PC-3 (cell line): Measurements from ENCODE around the gene ARHGAP18. TPM values are rescaled to one million over a fixed set of nuclear protein-coding genes. Genes with fewer than 3 reads are reported as not detected.

Source experiments
- ATAC-seq: fragments of 200-7000 bp; cut with Tn5 transposase; 2 replicates; pipeline ENCODE4 v1.9.1; 2020; ENCODE audit warnings: mild to moderate bottlenecking, moderate library complexity
- BruUV-seq: library from RNA; stranded (reverse); fragments of 400-500 nt; replicated peaks from 2 replicates; lab custom pipeline; 2021; lab: Mats Ljungman, UMichigan
- CTCF ChIA-PET: fragments of 300-600 bp; sonication (Branson Sonifier 250); formaldehyde crosslinking; loops from one replicate; lab custom pipeline; 2022; ENCODE audit warnings: antibody characterized with exemption; lab: Charles Lee
- POLR2A ChIA-PET: fragments of 300-600 bp; sonication (Branson Sonifier 250); formaldehyde crosslinking; loops from one replicate; lab custom pipeline; 2022; ENCODE audit warnings: antibody characterized with exemption; ENCODE audit not compliant: unreplicated experiment; lab: Charles Lee
- DNase-seq: peaks from one replicate; pipeline ENCODE4 v3.0.0-alpha.2; 2015
- H2AFZ ChIP-seq: fragments of 300-600 bp; sonication (generic); 2 replicates; pipeline ENCODE4 v1.6.0; 2016; ENCODE audit warnings: antibody characterized with exemption, low read length
- H3F3A ChIP-seq: fragments of 300-600 bp; sonication (generic); one replicate; pipeline ENCODE4 v1.6.0; 2017; ENCODE audit warnings: antibody characterized with exemption, low read length, control low read depth, mild to moderate bottlenecking; ENCODE audit not compliant: unreplicated experiment
- H3K27ac ChIP-seq: fragments of 300-600 bp; sonication (generic); 2 replicates; pipeline ENCODE4 v1.5.1; 2016; ENCODE audit warnings: mild to moderate bottlenecking, low read length
- H3K27me3 ChIP-seq: fragments of 300-600 bp; sonication (generic); 2 replicates; pipeline ENCODE4 v1.6.1; 2016; ENCODE audit warnings: low read length, mixed read lengths
- H3K36me3 ChIP-seq: fragments of 300-600 bp; sonication (generic); 2 replicates; pipeline ENCODE4 v1.6.1; 2016; ENCODE audit warnings: low read depth, mixed run types, low read length, mixed read lengths
- H3K4me1 ChIP-seq: fragments of 300-600 bp; sonication (generic); 2 replicates; pipeline ENCODE4 v1.5.1; 2016; ENCODE audit warnings: low read length; ENCODE audit not compliant: insufficient read depth
- H3K4me2 ChIP-seq: fragments of 300-600 bp; sonication (generic); 2 replicates; pipeline ENCODE4 v1.6.0; 2016; ENCODE audit warnings: low read length
- H3K4me3 ChIP-seq: fragments of 300-600 bp; sonication (generic); 2 replicates; pipeline ENCODE4 v1.5.1; 2016; ENCODE audit warnings: mild to moderate bottlenecking, low read length, mixed read lengths
- H3K79me2 ChIP-seq: fragments of 300-600 bp; sonication (generic); 2 replicates; pipeline ENCODE4 v1.6.1; 2017; ENCODE audit warnings: low read length, mixed read lengths
- H3K9ac ChIP-seq: fragments of 300-600 bp; sonication (generic); 2 replicates; pipeline ENCODE4 v1.6.0; 2016; ENCODE audit warnings: mild to moderate bottlenecking, low read length
- H3K9me2 ChIP-seq: fragments of 300-600 bp; sonication (generic); replicated peaks from 2 replicates; pipeline ENCODE4 v1.6.1; 2016; ENCODE audit warnings: mixed run types, low read length, mixed read lengths
- H3K9me3 ChIP-seq: fragments of 300-600 bp; sonication (generic); 2 replicates; pipeline ENCODE4 v1.6.1; 2016; ENCODE audit warnings: low read length, mixed read lengths
- H4K20me1 ChIP-seq: fragments of 300-600 bp; sonication (generic); 2 replicates; pipeline ENCODE4 v1.6.1; 2016; ENCODE audit warnings: low read length, mixed read lengths
- EZH2 ChIP-seq: fragments of 300-600 bp; sonication (generic); IDR thresholded peaks from one replicate; pipeline ENCODE4 v1.6.1; 2017; ENCODE audit warnings: antibody characterized with exemption, mild to moderate bottlenecking, low read length; ENCODE audit not compliant: unreplicated experiment
- EZH2phosphoT487 ChIP-seq: fragments of 300-600 bp; sonication (generic); IDR thresholded peaks from 2 replicates; pipeline ENCODE4 v1.6.1; 2018; ENCODE audit warnings: mild to moderate bottlenecking, antibody characterized with exemption, low read length, borderline replicate concordance
- intact Hi-C: fragments of 100-400 bp; cut with micrococcal nuclease; formaldehyde crosslinking; loops from 2 replicates; pipeline ENCODE4 v1.9.0; 2023
- total RNA-seq: library from RNA; depleted of rRNA; stranded (reverse); fragments of >200 nt; gene quantifications from 2 replicates; pipeline ENCODE4 v1.2.3, GENCODE V29; 2014
- TF ChIP-seq, protein P1 (sequence below): fragments of 300-600 bp; sonication (generic); conservative IDR thresholded peaks from 2 replicates; pipeline ENCODE4 v1.5.1; 2017; ENCODE audit warnings: antibody characterized with exemption, low read depth, mild to moderate bottlenecking, low read length

The ARHGAP18 gene
- total RNA-seq, 1 experiment from 2014 or later, result 5.9 TPM

DNA sequence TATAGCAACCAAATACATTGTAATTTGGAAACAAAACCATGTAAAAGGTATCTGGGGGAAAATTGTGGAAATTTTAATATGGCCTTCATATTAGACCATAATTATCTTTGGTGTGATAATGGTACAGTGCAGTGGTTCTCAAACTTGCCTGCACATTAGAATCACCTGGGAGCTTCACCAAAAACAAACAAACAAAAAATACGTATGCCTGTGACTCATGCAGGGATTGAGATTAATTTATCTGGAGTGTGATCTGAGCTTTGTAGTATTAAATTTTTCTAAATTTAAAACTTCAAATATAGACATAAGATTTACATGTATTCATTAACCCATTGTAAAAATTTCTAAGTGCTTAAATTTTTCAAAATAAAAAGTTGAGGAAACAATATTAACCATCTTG is 31.5 kb downstream of the ARHGAP18 start:
- TF ChIP-seq EZH2, result no peak
- no peak for TF ChIP-seq EZH2phosphoT487
- TF ChIP-seq, protein P1, sequence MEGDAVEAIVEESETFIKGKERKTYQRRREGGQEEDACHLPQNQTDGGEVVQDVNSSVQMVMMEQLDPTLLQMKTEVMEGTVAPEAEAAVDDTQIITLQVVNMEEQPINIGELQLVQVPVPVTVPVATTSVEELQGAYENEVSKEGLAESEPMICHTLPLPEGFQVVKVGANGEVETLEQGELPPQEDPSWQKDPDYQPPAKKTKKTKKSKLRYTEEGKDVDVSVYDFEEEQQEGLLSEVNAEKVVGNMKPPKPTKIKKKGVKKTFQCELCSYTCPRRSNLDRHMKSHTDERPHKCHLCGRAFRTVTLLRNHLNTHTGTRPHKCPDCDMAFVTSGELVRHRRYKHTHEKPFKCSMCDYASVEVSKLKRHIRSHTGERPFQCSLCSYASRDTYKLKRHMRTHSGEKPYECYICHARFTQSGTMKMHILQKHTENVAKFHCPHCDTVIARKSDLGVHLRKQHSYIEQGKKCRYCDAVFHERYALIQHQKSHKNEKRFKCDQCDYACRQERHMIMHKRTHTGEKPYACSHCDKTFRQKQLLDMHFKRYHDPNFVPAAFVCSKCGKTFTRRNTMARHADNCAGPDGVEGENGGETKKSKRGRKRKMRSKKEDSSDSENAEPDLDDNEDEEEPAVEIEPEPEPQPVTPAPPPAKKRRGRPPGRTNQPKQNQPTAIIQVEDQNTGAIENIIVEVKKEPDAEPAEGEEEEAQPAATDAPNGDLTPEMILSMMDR, result no peak
- Histone ChIP-seq H3F3A (no peaks in the 10 kb centered on the region), H3K4me1 (peaks cover 40% of the 10 kb centered on the region), H2AFZ (no peak overlapping the region), H4K20me1 (no peaks in the 10 kb centered on the region), H3K9me2 (no peaks in the 10 kb centered on the region), H3K4me2 (peak overlapping the region; percentile 41), H3K4me3 (no peak overlapping the region), H3K27me3 (no peaks in the 10 kb centered on the region), H3K9me3 (no peaks in the 10 kb centered on the region), H3K27ac (peak overlapping the region; percentile 40), H3K79me2 (peaks cover 7% of the 10 kb centered on the region; the same call in 1 of the 2 replicates), H3K9ac (no peak overlapping the region), H3K36me3 (no peaks in the 10 kb centered on the region)
- DNase-seq (peak; percentile 43), ATAC-seq (peak; percentile 49; the same call in 1 of the 2 replicates)
- POLR2A ChIA-PET, result no interaction called here
- intact Hi-C loops, result loop anchor here (10.0 kb wide), 1 partner anchor 184 kb away; no protein-coding TSS in a partner anchor
- CTCF ChIA-PET, result no interaction called here
- BruUV-seq, result no TSS peak

DNA sequence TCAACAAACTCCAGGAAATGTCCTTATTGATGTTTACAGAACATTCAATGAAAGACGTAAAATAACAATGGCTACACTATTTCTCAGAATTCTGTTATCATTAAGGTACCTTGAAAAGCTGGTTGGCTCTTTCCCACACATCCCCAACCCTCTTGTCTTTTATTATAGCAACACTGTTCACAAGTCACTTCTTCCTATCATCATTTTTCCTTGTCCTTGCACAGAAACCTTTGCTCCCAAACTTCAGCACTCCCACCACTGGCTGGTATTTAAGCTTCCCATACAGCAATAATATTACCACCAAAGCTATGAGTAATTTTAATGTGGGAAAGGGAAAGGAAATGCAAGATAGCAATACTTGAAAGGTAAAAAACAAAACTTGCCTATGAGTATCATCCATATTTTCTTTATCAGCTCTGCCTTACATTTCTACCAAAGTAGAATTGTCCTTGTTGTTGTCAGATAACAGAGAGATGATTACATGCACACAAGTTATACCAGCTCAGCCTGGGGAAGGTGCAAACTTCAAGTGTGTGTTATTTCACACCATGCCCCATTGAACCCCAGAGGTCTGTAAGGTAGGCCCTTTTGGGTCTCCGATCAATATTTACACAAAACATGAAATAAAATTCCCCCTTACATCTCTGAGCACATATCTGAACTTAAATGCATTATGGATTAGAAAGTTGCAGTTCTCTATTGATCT is 32.2 kb downstream of the ARHGAP18 start:
- CTCF ChIA-PET, result no interaction called here
- POLR2A ChIA-PET, result no interaction called here
- peak overlapping the region; percentile 41 for H3K4me2 ChIP-seq
- H3K27ac ChIP-seq, result peak overlapping the region; percentile 40
- ATAC-seq (peak; percentile 44; the same call in 1 of the 2 replicates), DNase-seq (peak; percentile 51)
- no peaks in the 10 kb centered on the region for H3K9me2 ChIP-seq
- intact Hi-C loops, result loop anchor here (10.0 kb wide), 1 partner anchor 183 kb away; no protein-coding TSS in a partner anchor
- H3F3A ChIP-seq, result no peaks in the 10 kb centered on the region
- H3K4me1 ChIP-seq, result peaks cover 43% of the 10 kb centered on the region
- peaks cover 7% of the 10 kb centered on the region; the same call in 1 of the 2 replicates for H3K79me2 ChIP-seq
- H2AFZ ChIP-seq, result no peak overlapping the region
- H3K9ac ChIP-seq, result no peak overlapping the region
- TF ChIP-seq EZH2phosphoT487 (no peak), EZH2 (no peak)
- TF ChIP-seq, protein P1, result no peak
- BruUV-seq, result no TSS peak
- no peaks in the 10 kb centered on the region for H4K20me1 ChIP-seq
- H3K27me3 ChIP-seq, result no peaks in the 10 kb centered on the region
- H3K9me3 ChIP-seq, result no peaks in the 10 kb centered on the region
- no peaks in the 10 kb centered on the region for H3K36me3 ChIP-seq
- no peak overlapping the region for H3K4me3 ChIP-seq
